B cell (primary cell): ENCODE data around the gene ZNF143. TPM values are rescaled to one million over a fixed set of nuclear protein-coding genes. Genes with fewer than 3 reads are reported as not detected.
"Not testable (repeated sequence)": the region's sequence is repeated elsewhere in the genome, so short reads cannot be mapped to it uniquely, and the experiment has no call there.

Source experiments
- ATAC-seq: fragments of 200-7000 bp; cut with Tn5 transposase; one replicate; pipeline ENCODE4 v1.10.0; 2021; ENCODE audit warnings: low read depth, mild to moderate bottlenecking, moderate number of reproducible peaks, moderate library complexity
- CTCF ChIA-PET: fragments of 350-600 bp; sonication (Branson Sonifier 250); formaldehyde crosslinking; loops from one replicate; lab custom pipeline; 2021; ENCODE audit warnings: antibody characterized with exemption, inconsistent platforms; lab: Charles Lee
- POLR2A ChIA-PET: fragments of 350-600 bp; sonication (Branson Sonifier 250); formaldehyde crosslinking; loops from one replicate; lab custom pipeline; 2021; ENCODE audit warnings: antibody characterized with exemption; lab: Charles Lee
- DNase-seq: peaks from one replicate; pipeline ENCODE4 v3.0.0; 2013
- H2AFZ ChIP-seq: 2 replicates; pipeline ENCODE4 v1.6.1; 2012; ENCODE audit warnings: mild to moderate bottlenecking, low read depth, low read length; ENCODE audit not compliant: insufficient read depth, poor library complexity, severe bottlenecking
- H3K27ac ChIP-seq, 2 donors: 1 replicate in 1 of 2; 2 replicates in 1 of 2; pipeline ENCODE4 v1.5.1; 2012 to 2013; ENCODE audit warnings: low read length in 2 of 2, mild to moderate bottlenecking in 2 of 2, moderate library complexity in 1 of 2
- H3K27me3 ChIP-seq, 4 experiments: fragments of 200-600 bp in 1 of 4; sonication (generic) in 1 of 4; replicated peaks in 1 of 4; 1 replicate in 2 of 4; 2 replicates in 2 of 4; pipeline versions ENCODE4 v1.6.1 to v1.7.0; 2013 to 2016; ENCODE audit warnings: low read length in 3 of 4, mild to moderate bottlenecking in 2 of 4, mixed read lengths in 1 of 4, moderate library complexity in 1 of 4; ENCODE audit not compliant: insufficient read depth in 4 of 4, control insufficient read depth in 3 of 4; ENCODE audit errors: control extremely low read depth in 1 of 4
- H3K36me3 ChIP-seq, 2 experiments: replicated peaks in 1 of 2; 1 replicate in 1 of 2; 2 replicates in 1 of 2; pipeline versions ENCODE4 v1.6.1 to v1.7.1; 2013; ENCODE audit warnings: low read length in 1 of 2; ENCODE audit not compliant: insufficient read depth in 2 of 2, control insufficient read depth in 1 of 2; ENCODE audit errors: control extremely low read depth in 1 of 2, extremely low read depth in 1 of 2
- H3K4me1 ChIP-seq, 2 donors: fragments of 200-600 bp in 1 of 2; sonication (generic) in 1 of 2; 1 replicate in 1 of 2; 2 replicates in 1 of 2; pipeline versions ENCODE4 v1.5.1 to v1.6.1; 2013 to 2017; ENCODE audit warnings: low read length in 2 of 2; ENCODE audit not compliant: control insufficient read depth in 2 of 2, insufficient read depth in 2 of 2
- H3K4me2 ChIP-seq: replicated peaks from 2 replicates; pipeline ENCODE3; 2012; ENCODE audit warnings: mild to moderate bottlenecking, low read depth, low read length; ENCODE audit not compliant: poor library complexity, severe bottlenecking
- H3K4me3 ChIP-seq, 5 experiments: fragments of 200-600 bp in 1 of 5; sonication (generic) in 1 of 5; 1 replicate in 3 of 5; 2 replicates in 2 of 5; pipeline versions ENCODE4 v1.5.1 to v1.7.0; 2011 to 2016; ENCODE audit warnings: low read length in 4 of 5, mild to moderate bottlenecking in 4 of 5, low read depth in 2 of 5, control low read depth in 1 of 5, moderate library complexity in 1 of 5; ENCODE audit not compliant: insufficient read depth in 1 of 5; ENCODE audit errors: control extremely low read depth in 1 of 5, extremely low read depth in 1 of 5
- H3K79me2 ChIP-seq: fragments of 200-600 bp; sonication (generic); one replicate; pipeline ENCODE4 v1.6.0; 2016; ENCODE audit warnings: low read length; ENCODE audit not compliant: control insufficient read depth, insufficient read depth
- H3K9ac ChIP-seq: fragments of 200-600 bp; sonication (generic); 2 replicates; pipeline ENCODE4 v1.6.1; 2017; ENCODE audit warnings: mild to moderate bottlenecking, low read length, moderate library complexity
- H3K9me3 ChIP-seq, 3 donors: one replicate each; pipeline versions ENCODE4 v1.6.1 to v1.7.1; 2013; ENCODE audit warnings: low read length in 2 of 3; ENCODE audit not compliant: control insufficient read depth in 2 of 3, insufficient read depth in 1 of 3; ENCODE audit errors: control extremely low read depth in 1 of 3
- H4K20me1 ChIP-seq: 2 replicates; pipeline ENCODE4 v1.6.0; 2012; ENCODE audit warnings: mild to moderate bottlenecking, low read length; ENCODE audit not compliant: insufficient read depth, control insufficient read depth, poor library complexity, severe bottlenecking
- H3K27ac Mint-ChIP-seq: one replicate; pipeline ENCODE4 v1.8.0; 2021; ENCODE audit warnings: mixed read lengths
- H3K27me3 Mint-ChIP-seq: one replicate; pipeline ENCODE4 v1.8.0; 2021; ENCODE audit warnings: mixed read lengths
- H3K4me1 Mint-ChIP-seq: one replicate; pipeline ENCODE4 v1.8.0; 2021; ENCODE audit warnings: mixed read lengths
- H3K4me3 Mint-ChIP-seq: one replicate; pipeline ENCODE4 v1.8.0; 2021; ENCODE audit warnings: mixed read lengths
- H3K9me3 Mint-ChIP-seq: one replicate; pipeline ENCODE4 v1.8.0; 2022; ENCODE audit warnings: mixed read lengths; ENCODE audit not compliant: insufficient read depth
- EZH2 ChIP-seq: IDR thresholded peaks from 2 replicates; pipeline ENCODE4 v1.6.1; 2012; ENCODE audit warnings: borderline replicate concordance, low read depth, mild to moderate bottlenecking, moderate library complexity, low read length; ENCODE audit not compliant: insufficient read depth, poor library complexity, severe bottlenecking
- WGBS: methylation state at CpG from one replicate; pipeline ENCODE4 v1.1.5; 2013; ENCODE audit warnings: missing lambda C conversion rate; ENCODE audit not compliant: insufficient coverage; 5-methylcytosine and 5-hydroxymethylcytosine counted together
- intact Hi-C: fragments of 100-400 bp; cut with micrococcal nuclease; formaldehyde crosslinking; loops from one replicate; pipeline ENCODE4 v1.10.0; 2022
- polyA plus RNA-seq: library from polyadenylated mRNA; depleted of rRNA; stranded (reverse); fragments of >200 nt; gene quantifications from 2 replicates; pipeline ENCODE4 v1.2.3, GENCODE V29; 2012
- total RNA-seq, 2 donors: library from RNA; stranded (reverse); fragments of 120-200 nt in 1 of 2; gene quantifications; 1 replicate in 1 of 2; 2 replicates in 1 of 2; pipeline versions ENCODE4 v1.2.3 to v1.2.4, GENCODE V29; 2013 to 2022
- TF ChIP-seq, protein P1 (sequence below): fragments of 200-600 bp; IDR thresholded peaks from one replicate; pipeline ENCODE4 v1.8.0; 2022; ENCODE audit warnings: antibody characterized with exemption, mild to moderate bottlenecking

Gene ZNF143
- total and polyA plus RNA-seq, 2 donors (not counting 1 experiment from before 2014, with no cell fraction given) = 35.7 to 54.9 TPM

DNA sequence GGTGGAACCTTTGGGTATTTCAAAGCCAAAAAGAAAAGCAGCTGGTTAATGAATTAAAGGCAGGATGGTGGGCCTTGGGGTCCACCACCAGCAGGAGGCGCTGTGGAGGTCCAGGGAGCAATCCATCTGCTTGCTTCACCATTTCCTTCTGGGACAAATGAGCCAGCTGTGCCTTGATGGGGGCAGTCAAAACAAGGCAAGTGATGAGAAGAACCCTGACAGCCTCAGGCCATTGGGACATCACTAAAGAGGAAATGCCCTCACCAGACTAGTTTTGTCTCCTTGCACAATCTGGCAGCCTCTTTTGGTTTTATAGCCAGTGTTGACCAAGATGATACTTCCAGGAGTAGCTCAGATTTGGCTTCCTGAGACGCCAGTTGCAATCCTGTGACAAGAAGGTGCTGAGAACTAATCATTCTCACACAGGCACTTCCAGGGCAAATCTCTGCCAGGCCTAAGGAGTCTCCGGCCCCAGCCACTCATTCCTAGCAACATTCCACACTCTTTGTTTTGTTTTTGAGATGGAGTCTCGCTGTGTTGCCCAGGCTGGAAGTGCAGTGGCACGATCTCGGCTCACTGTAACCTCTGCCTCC lies 74.5 kb downstream of the ZNF143 start:
- ATAC-seq (peak; percentile 53), DNase-seq (peak; percentile 83)
- intact Hi-C loops = loop anchor here (1.0 to 2.0 kb wide), 3 partner anchors 38 to 213 kb away; partner anchors contain the start of gene WEE1
- Histone ChIP-seq H3K79me2 (no peaks in the 10 kb centered on the region), H3K27ac (no peak overlapping the region), H3K9ac (no peak overlapping the region), H3K36me3 (no peaks in the 10 kb centered on the region), H3K4me3 (no peak overlapping the region), H3K4me2 (no peak overlapping the region), H3K4me1 (peaks cover 0 to 10% of the 10 kb centered on the region in 2 donors), H3K9me3 (no peaks in the 10 kb centered on the region), H3K27me3 (no peaks in the 10 kb centered on the region), H2AFZ (no peak overlapping the region), H4K20me1 (no peaks in the 10 kb centered on the region)
- Mint-ChIP-seq H3K27me3 (no peaks in the 10 kb centered on the region), H3K27ac (no peak overlapping the region), H3K4me1 (peaks cover 2% of the 10 kb centered on the region), H3K9me3 (no peaks in the 10 kb centered on the region), H3K4me3 (no peak overlapping the region)
- ChIA-PET CTCF (interaction anchor here (0.6 to 5.3 kb wide), 56 partner anchors 10 to 788 kb away, joined by 3 to 149 read pairs (median 4); partner anchors contain the start of gene WEE1), POLR2A (interaction anchor here (0.5 to 1.1 kb wide), 5 partner anchors 76 to 1010 kb away, joined by 3 to 6 read pairs (median 3); no protein-coding TSS in a partner anchor)
- 79% methylated on average over 4 of the region's 6 CpGs for WGBS
- TF ChIP-seq EZH2 = no peak
- TF ChIP-seq, protein P1, sequence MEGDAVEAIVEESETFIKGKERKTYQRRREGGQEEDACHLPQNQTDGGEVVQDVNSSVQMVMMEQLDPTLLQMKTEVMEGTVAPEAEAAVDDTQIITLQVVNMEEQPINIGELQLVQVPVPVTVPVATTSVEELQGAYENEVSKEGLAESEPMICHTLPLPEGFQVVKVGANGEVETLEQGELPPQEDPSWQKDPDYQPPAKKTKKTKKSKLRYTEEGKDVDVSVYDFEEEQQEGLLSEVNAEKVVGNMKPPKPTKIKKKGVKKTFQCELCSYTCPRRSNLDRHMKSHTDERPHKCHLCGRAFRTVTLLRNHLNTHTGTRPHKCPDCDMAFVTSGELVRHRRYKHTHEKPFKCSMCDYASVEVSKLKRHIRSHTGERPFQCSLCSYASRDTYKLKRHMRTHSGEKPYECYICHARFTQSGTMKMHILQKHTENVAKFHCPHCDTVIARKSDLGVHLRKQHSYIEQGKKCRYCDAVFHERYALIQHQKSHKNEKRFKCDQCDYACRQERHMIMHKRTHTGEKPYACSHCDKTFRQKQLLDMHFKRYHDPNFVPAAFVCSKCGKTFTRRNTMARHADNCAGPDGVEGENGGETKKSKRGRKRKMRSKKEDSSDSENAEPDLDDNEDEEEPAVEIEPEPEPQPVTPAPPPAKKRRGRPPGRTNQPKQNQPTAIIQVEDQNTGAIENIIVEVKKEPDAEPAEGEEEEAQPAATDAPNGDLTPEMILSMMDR = peak; percentile 93

DNA sequence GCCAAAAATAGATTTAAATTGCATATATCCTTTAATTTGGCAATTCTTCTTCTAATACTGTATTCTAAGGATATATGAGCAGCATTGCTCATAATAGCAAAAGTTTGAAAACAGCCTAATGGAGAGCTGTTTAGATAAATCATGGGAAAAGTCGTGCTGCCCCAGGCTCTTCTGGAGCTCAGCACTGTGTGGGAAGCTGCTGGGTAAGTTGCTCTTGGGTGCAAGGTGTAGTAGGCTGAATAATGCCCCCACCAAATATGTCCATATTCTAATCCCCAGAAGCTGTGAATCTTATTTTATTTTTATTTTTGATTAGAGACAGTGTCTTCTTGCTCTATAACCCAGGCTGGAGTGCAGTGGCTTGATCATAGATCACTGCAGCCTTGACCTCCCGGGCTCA lies 77.7 kb downstream of the ZNF143 start:
- Histone ChIP-seq H3K79me2 (no peaks in the 10 kb centered on the region), H3K27me3 (no peaks in the 10 kb centered on the region), H3K27ac (no peak overlapping the region), H3K9me3 (no peaks in the 10 kb centered on the region), H4K20me1 (no peaks in the 10 kb centered on the region), H3K36me3 (no peaks in the 10 kb centered on the region), H3K4me1 (peaks cover 0 to 10% of the 10 kb centered on the region in 2 donors), H3K9ac (no peak overlapping the region), H3K4me2 (no peak overlapping the region), H2AFZ (no peak overlapping the region), H3K4me3 (no peak overlapping the region)
- peaks cover 2% of the 10 kb centered on the region for H3K4me1 Mint-ChIP-seq
- H3K9me3 Mint-ChIP-seq = no peaks in the 10 kb centered on the region
- no peak overlapping the region for H3K27ac Mint-ChIP-seq
- DNase-seq (no peak), ATAC-seq (no peak)
- intact Hi-C loops = no loop called here
- POLR2A ChIA-PET = no interaction called here
- no peak for TF ChIP-seq EZH2
- TF ChIP-seq, protein P1 = no peak
- H3K27me3 Mint-ChIP-seq = no peaks in the 10 kb centered on the region
- no peak overlapping the region for H3K4me3 Mint-ChIP-seq
- CTCF ChIA-PET = interaction anchor here (0.6 to 2.6 kb wide), 6 partner anchors 10 to 766 kb away, joined by 3 to 17 read pairs (median 3); partner anchors contain the start of gene ADM
- WGBS = 100% methylated on average over 1 of the region's 2 CpGs

DNA sequence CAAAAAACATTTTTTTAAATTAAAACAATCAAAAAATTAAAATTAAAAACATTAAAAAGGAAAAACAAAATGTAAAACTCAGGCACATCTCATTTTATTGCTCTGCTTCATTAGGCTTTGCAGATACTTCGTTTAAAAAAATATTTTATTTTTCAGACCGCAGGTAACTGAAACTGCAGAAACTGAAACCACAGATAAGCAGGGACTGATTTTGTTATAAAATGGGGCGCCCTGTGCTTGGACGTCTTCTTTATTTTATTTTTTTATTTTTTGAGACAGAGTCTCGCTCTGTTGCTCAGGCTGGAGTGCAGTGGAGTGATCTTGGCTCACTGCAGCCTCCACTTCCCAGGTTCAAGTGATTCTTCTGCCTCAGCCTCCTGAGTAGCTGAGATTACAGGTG lies 88.4 kb downstream of the ZNF143 start:
- H2AFZ ChIP-seq, DNase-seq, ATAC-seq, POLR2A ChIA-PET, intact Hi-C loops, H3K4me2 ChIP-seq, H3K79me2 ChIP-seq, H3K27ac Mint-ChIP-seq, H3K36me3 ChIP-seq, H3K4me1 ChIP-seq, H3K4me3 Mint-ChIP-seq, H3K27me3 Mint-ChIP-seq, H3K9ac ChIP-seq, H4K20me1 ChIP-seq, H3K9me3 ChIP-seq, H3K27ac ChIP-seq, H3K9me3 Mint-ChIP-seq, H3K27me3 ChIP-seq, H3K4me1 Mint-ChIP-seq, H3K4me3 ChIP-seq: not testable (repeated sequence)
- 24% methylated on average over 2 of the region's 5 CpGs for WGBS
- CTCF ChIA-PET = interaction anchor here (1.6 kb wide), 1 partner anchor 14 kb away, joined by 4 read pairs; no protein-coding TSS in a partner anchor
